ENCODE data around the gene SPEM2.

GRCh38 chr17:7440834-7441195 is 15.4 kb downstream of the SPEM2 start:
- TF ChIP-seq CTCF (IDR thresholded peaks at IDR 0.05; ENCODE audit: low read length) (no peak), EZH2 (IDR thresholded peaks at IDR 0.05; ENCODE audit: borderline replicate concordance, low read length) (no peak)

Data from OCI-LY1 (cell line).